Activated T-cell treated with anti-CD3 and anti-CD28 coated beads, Interleukin-2, amount 50 U/mL, for 72 hours (primary cell): ENCODE measurements around the gene GPR152. TPM values are rescaled to one million over a fixed set of nuclear protein-coding genes. Genes with fewer than 3 reads are reported as not detected.

Experiments used
- ATAC-seq, 2 donors: fragments of 150-1000 bp; cut with Tn5 transposase; replicated peaks in 1 of 2; 2 replicates each; pipeline ENCODE4 v1.10.0; 2021; ENCODE audit warnings: moderate library complexity in 2 of 2, mild to moderate bottlenecking in 1 of 2
- DNase-seq, 2 donors: peaks; one replicate each; pipeline ENCODE4 v3.0.0; 2021 to 2022; ENCODE audit warnings: mixed read lengths in 1 of 2
- H3K27ac Mint-ChIP-seq: one replicate; pipeline ENCODE4 v1.8.0; 2022; ENCODE audit warnings: mild to moderate bottlenecking, moderate library complexity, mixed read lengths
- H3K27me3 Mint-ChIP-seq: one replicate; pipeline ENCODE4 v1.8.0; 2022; ENCODE audit warnings: low read depth, mixed read lengths
- H3K36me3 Mint-ChIP-seq, 2 donors: one replicate each; pipeline ENCODE4 v1.8.0; 2022; ENCODE audit warnings: mixed read lengths in 2 of 2, mild to moderate bottlenecking in 1 of 2; ENCODE audit not compliant: insufficient read depth in 2 of 2
- H3K4me1 Mint-ChIP-seq: one replicate; pipeline ENCODE4 v1.8.0; 2022; ENCODE audit warnings: low read depth, mixed read lengths
- H3K4me3 Mint-ChIP-seq, 2 donors: one replicate each; pipeline ENCODE4 v1.8.0; 2022; ENCODE audit warnings: mild to moderate bottlenecking in 2 of 2, mixed read lengths in 2 of 2, moderate library complexity in 2 of 2
- H3K9me3 Mint-ChIP-seq, 2 donors: one replicate each; pipeline ENCODE4 v1.8.0; 2022; ENCODE audit warnings: mixed read lengths in 2 of 2
- total RNA-seq, 2 donors: library from RNA; stranded (reverse); gene quantifications; one replicate each; pipeline ENCODE4 v1.2.3, GENCODE V29; 2022

GPR152 gene
- total RNA-seq, 2 donors from 2014 or later: not detected

- no peaks in the 10 kb centered on the region for H3K27me3 Mint-ChIP-seq
- DNase-seq (no peak), ATAC-seq (no peak)
- no peak overlapping the region for H3K4me3 Mint-ChIP-seq
- H3K9me3 Mint-ChIP-seq: no peaks in the 10 kb centered on the region
- no peaks in the 10 kb centered on the region for H3K36me3 Mint-ChIP-seq
- H3K4me1 Mint-ChIP-seq: peaks cover 31% of the 10 kb centered on the region
- H3K27ac Mint-ChIP-seq: no peak overlapping the region
Measured at GRCh38 chr11:67451658-67451976, 912 bp downstream of the GPR152 start.

- no peaks in the 10 kb centered on the region for H3K9me3 Mint-ChIP-seq
- peaks cover 37% of the 10 kb centered on the region for H3K4me1 Mint-ChIP-seq
- ATAC-seq: no peak
- no peaks in the 10 kb centered on the region for H3K36me3 Mint-ChIP-seq
- no peak overlapping the region for H3K4me3 Mint-ChIP-seq
- no peaks in the 10 kb centered on the region for H3K27me3 Mint-ChIP-seq
- DNase-seq: no peak
- no peak overlapping the region for H3K27ac Mint-ChIP-seq
Measured at GRCh38 chr11:67450796-67451657, 1.5 kb downstream of the GPR152 start.

GRCh38 chr11:67449116-67449844 lies 3.2 kb downstream of the GPR152 start:
- Mint-ChIP-seq H3K27me3 (no peaks in the 10 kb centered on the region), H3K4me1 (peaks cover 54% of the 10 kb centered on the region), H3K4me3 (no peak overlapping the region), H3K36me3 (no peaks in the 10 kb centered on the region), H3K27ac (no peak overlapping the region), H3K9me3 (no peaks in the 10 kb centered on the region)
- no peak for ATAC-seq
- no peak for DNase-seq

GRCh38 chr11:67448220-67448609 lies 4.3 kb downstream of the GPR152 start:
- no peak for ATAC-seq
- Mint-ChIP-seq H3K4me1 (peaks cover 61% of the 10 kb centered on the region), H3K27me3 (no peaks in the 10 kb centered on the region), H3K36me3 (no peaks in the 10 kb centered on the region), H3K27ac (no peak overlapping the region), H3K9me3 (no peaks in the 10 kb centered on the region), H3K4me3 (peak overlapping the region in 1 of 2 donors; percentile 42)
- no peak for DNase-seq

GRCh38 chr11:67445515-67445914 lies 7.0 kb downstream of the GPR152 start:
- Mint-ChIP-seq H3K27me3 (no peaks in the 10 kb centered on the region), H3K4me1 (peaks cover 76% of the 10 kb centered on the region), H3K4me3 (peak overlapping the region; percentile 84 to 90), H3K27ac (peak overlapping the region; percentile 81), H3K36me3 (no peaks in the 10 kb centered on the region), H3K9me3 (no peaks in the 10 kb centered on the region)
- DNase-seq (no peak), ATAC-seq (no peak)

- Mint-ChIP-seq H3K27me3 (no peaks in the 10 kb centered on the region), H3K36me3 (peaks cover 2 to 5% of the 10 kb centered on the region in 2 donors), H3K9me3 (no peaks in the 10 kb centered on the region), H3K4me1 (peaks cover 78% of the 10 kb centered on the region), H3K4me3 (peak overlapping the region; percentile 77 to 84), H3K27ac (no peak overlapping the region)
- no peak for DNase-seq
- ATAC-seq: no peak
Measured at GRCh38 chr11:67442504-67443404, 9.8 kb downstream of the GPR152 start.

GRCh38 chr11:67441731-67442351 lies 10.7 kb downstream of the GPR152 start:
- no peak overlapping the region for H3K27ac Mint-ChIP-seq
- DNase-seq (no peak), ATAC-seq (no peak)
- peaks cover 71% of the 10 kb centered on the region for H3K4me1 Mint-ChIP-seq
- no peaks in the 10 kb centered on the region for H3K9me3 Mint-ChIP-seq
- H3K4me3 Mint-ChIP-seq: peak overlapping the region; percentile 44 to 84
- H3K27me3 Mint-ChIP-seq: no peaks in the 10 kb centered on the region
- H3K36me3 Mint-ChIP-seq: peaks cover 2 to 7% of the 10 kb centered on the region in 2 donors

- no peak for DNase-seq
- ATAC-seq: no peak
- Mint-ChIP-seq H3K27ac (no peak overlapping the region), H3K36me3 (peaks cover 4 to 11% of the 10 kb centered on the region in 2 donors), H3K27me3 (no peaks in the 10 kb centered on the region), H3K4me3 (no peak overlapping the region), H3K4me1 (peaks cover 64% of the 10 kb centered on the region), H3K9me3 (no peaks in the 10 kb centered on the region)
Measured at GRCh38 chr11:67441098-67441563, 11.4 kb downstream of the GPR152 start.

- Mint-ChIP-seq H3K36me3 (peaks cover 7 to 12% of the 10 kb centered on the region in 2 donors), H3K9me3 (no peaks in the 10 kb centered on the region), H3K27ac (peak overlapping the region; percentile 92), H3K27me3 (no peaks in the 10 kb centered on the region), H3K4me3 (peak overlapping the region; percentile 91 to 97), H3K4me1 (peaks cover 63% of the 10 kb centered on the region)
- DNase-seq (no peak), ATAC-seq (peak in 1 of 2 donors; percentile 6)
Measured at GRCh38 chr11:67440229-67441097, 12.1 kb downstream of the GPR152 start.

GRCh38 chr11:67439321-67440228 lies 13.0 kb downstream of the GPR152 start:
- H3K9me3 Mint-ChIP-seq: no peaks in the 10 kb centered on the region
- DNase-seq (no peak), ATAC-seq (peak; percentile 3 to 4)
- H3K36me3 Mint-ChIP-seq: peaks cover 10 to 16% of the 10 kb centered on the region in 2 donors
- no peaks in the 10 kb centered on the region for H3K27me3 Mint-ChIP-seq
- peak overlapping the region; percentile 91 to 97 for H3K4me3 Mint-ChIP-seq
- H3K4me1 Mint-ChIP-seq: peaks cover 59% of the 10 kb centered on the region
- H3K27ac Mint-ChIP-seq: peak overlapping the region; percentile 92
